Ascending aorta (tissue), 2 donors: ENCODE results near the gene MEGF11. TPM values are rescaled to one million over a fixed set of nuclear protein-coding genes. Genes with fewer than 3 reads are reported as not detected.

ENCODE experiments used
- DNase-seq, 2 donors: peaks; one replicate each; pipeline ENCODE4 v3.0.0-alpha.2; 2019; ENCODE audit warnings: low spot score in 2 of 2
- H3K27ac ChIP-seq, 2 donors: fragments of 200-600 bp; sonication (generic); one replicate each; pipeline ENCODE4 v1.5.1; 2016 to 2017; ENCODE audit warnings: mild to moderate bottlenecking in 1 of 2
- H3K27me3 ChIP-seq: fragments of 200-600 bp; sonication (generic); one replicate; pipeline ENCODE4 v1.5.1; 2017
- H3K36me3 ChIP-seq, 2 donors: fragments of 200-600 bp; sonication (generic); one replicate each; pipeline ENCODE4 v1.5.1; 2016
- H3K4me1 ChIP-seq, 2 donors: fragments of 200-600 bp; sonication (generic); one replicate each; pipeline ENCODE4 v1.5.1; 2016 to 2017; ENCODE audit warnings: mild to moderate bottlenecking in 1 of 2
- H3K4me3 ChIP-seq, 2 donors: fragments of 200-600 bp; sonication (generic); one replicate each; pipeline ENCODE4 v1.5.1; 2016 to 2017; ENCODE audit warnings: mild to moderate bottlenecking in 1 of 2
- H3K9me3 ChIP-seq, 2 donors: fragments of 200-600 bp; sonication (generic); one replicate each; pipeline ENCODE4 v1.5.1; 2016
- intact Hi-C: fragments of 100-400 bp; cut with DNase I; formaldehyde crosslinking; loops from one replicate; pipeline ENCODE4 v1.15.1; 2023
- total RNA-seq: library from RNA; depleted of rRNA; stranded (reverse); fragments of >200 nt; gene quantifications from one replicate; pipeline ENCODE4 v1.1.0, GENCODE V29; 2016
- TF ChIP-seq, protein P1 (sequence below), 3 experiments: fragments of 200-600 bp in 2 of 3; fragments of 450-650 bp in 1 of 3; sonication (generic) in 2 of 3; IDR thresholded peaks; one replicate each; pipeline ENCODE4 v1.5.1; 2016 to 2019; ENCODE audit warnings: antibody characterized with exemption in 3 of 3, mild to moderate bottlenecking in 1 of 3, moderate library complexity in 1 of 3

The MEGF11 gene
- total RNA-seq, 1 donor from 2014 or later: not detected

GRCh38 chr15:66136948-66137347 lies 116.6 kb downstream of the MEGF11 start:
- no peaks in the 10 kb centered on the region for H3K4me1 ChIP-seq
- H3K4me3 ChIP-seq: no peak overlapping the region
- no peaks in the 10 kb centered on the region for H3K27me3 ChIP-seq
- no peaks in the 10 kb centered on the region for H3K36me3 ChIP-seq
- intact Hi-C loops: no loop called here
- H3K27ac ChIP-seq: no peak overlapping the region
- DNase-seq: no peak
- H3K9me3 ChIP-seq: no peaks in the 10 kb centered on the region
- TF ChIP-seq, protein P1, sequence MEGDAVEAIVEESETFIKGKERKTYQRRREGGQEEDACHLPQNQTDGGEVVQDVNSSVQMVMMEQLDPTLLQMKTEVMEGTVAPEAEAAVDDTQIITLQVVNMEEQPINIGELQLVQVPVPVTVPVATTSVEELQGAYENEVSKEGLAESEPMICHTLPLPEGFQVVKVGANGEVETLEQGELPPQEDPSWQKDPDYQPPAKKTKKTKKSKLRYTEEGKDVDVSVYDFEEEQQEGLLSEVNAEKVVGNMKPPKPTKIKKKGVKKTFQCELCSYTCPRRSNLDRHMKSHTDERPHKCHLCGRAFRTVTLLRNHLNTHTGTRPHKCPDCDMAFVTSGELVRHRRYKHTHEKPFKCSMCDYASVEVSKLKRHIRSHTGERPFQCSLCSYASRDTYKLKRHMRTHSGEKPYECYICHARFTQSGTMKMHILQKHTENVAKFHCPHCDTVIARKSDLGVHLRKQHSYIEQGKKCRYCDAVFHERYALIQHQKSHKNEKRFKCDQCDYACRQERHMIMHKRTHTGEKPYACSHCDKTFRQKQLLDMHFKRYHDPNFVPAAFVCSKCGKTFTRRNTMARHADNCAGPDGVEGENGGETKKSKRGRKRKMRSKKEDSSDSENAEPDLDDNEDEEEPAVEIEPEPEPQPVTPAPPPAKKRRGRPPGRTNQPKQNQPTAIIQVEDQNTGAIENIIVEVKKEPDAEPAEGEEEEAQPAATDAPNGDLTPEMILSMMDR (IDR thresholded peaks at IDR 0.05): no peak

GRCh38 chr15:66135664-66136063 lies 117.9 kb downstream of the MEGF11 start:
- Histone ChIP-seq H3K27me3 (no peaks in the 10 kb centered on the region), H3K36me3 (no peaks in the 10 kb centered on the region), H3K4me1 (no peaks in the 10 kb centered on the region), H3K4me3 (no peak overlapping the region), H3K27ac (no peak overlapping the region), H3K9me3 (no peaks in the 10 kb centered on the region)
- TF ChIP-seq, protein P1 (IDR thresholded peaks at IDR 0.05): no peak
- intact Hi-C loops: no loop called here
- no peak for DNase-seq

DNA sequence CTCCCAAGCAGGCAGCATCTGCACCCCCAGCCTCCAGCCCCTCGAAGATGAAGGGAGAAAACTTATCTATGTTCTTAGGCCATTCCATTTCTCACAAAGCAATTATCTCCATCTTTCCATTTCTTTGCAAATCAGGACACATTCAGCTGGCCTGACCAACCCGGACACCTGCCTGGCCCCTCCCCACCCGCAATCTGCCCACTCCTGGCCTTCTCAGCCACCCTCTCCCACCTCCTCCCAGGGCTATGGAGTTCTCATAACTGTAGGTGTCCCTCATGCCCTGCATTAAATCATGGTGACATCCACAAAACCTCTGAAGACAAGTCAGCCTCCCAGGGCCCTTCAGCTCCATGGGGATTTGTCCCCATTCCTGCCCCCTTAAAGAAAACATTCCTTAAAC lies 119.3 kb downstream of the MEGF11 start:
- Histone ChIP-seq H3K36me3 (no peaks in the 10 kb centered on the region), H3K4me1 (no peaks in the 10 kb centered on the region), H3K4me3 (no peak overlapping the region), H3K27me3 (no peaks in the 10 kb centered on the region), H3K27ac (no peak overlapping the region), H3K9me3 (no peaks in the 10 kb centered on the region)
- intact Hi-C loops: no loop called here
- TF ChIP-seq, protein P1 (IDR thresholded peaks at IDR 0.05): no peak
- no peak for DNase-seq

DNA sequence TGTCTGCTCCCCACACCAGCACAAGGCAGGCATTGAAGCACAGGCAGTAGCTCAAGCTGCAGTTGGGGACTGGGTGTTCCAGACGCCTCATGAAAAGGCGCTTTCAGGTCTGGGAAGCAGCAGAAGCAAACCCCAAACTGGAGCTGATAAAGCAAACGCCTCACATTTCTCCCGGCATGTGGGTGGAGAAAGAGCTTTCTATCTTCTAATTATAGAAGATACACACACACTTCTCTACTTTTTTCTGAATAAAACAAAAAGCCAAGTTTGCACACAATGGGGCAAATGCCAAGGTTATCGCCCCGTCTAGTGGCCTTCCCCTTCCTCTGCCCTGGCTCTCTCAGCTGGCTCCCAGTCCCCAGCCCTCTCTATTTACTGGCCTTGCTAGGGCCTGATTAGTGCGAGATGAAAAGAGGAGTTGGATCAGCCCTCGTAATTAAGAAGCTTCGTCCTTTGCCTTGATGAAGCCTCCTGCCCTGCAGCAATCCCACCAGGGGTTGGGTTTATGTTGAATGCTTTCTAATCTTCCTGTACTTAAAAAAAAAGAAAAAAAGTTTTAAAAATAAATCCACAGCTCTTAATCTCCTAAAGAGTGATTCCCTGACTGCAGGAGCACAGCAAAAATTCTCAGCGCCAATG lies 120.2 kb downstream of the MEGF11 start:
- Histone ChIP-seq H3K4me3 (no peak overlapping the region), H3K4me1 (no peaks in the 10 kb centered on the region), H3K9me3 (no peaks in the 10 kb centered on the region), H3K36me3 (no peaks in the 10 kb centered on the region), H3K27me3 (no peaks in the 10 kb centered on the region), H3K27ac (no peak overlapping the region)
- no peak for DNase-seq
- TF ChIP-seq, protein P1 (IDR thresholded peaks at IDR 0.05): no peak
- intact Hi-C loops: no loop called here

DNA sequence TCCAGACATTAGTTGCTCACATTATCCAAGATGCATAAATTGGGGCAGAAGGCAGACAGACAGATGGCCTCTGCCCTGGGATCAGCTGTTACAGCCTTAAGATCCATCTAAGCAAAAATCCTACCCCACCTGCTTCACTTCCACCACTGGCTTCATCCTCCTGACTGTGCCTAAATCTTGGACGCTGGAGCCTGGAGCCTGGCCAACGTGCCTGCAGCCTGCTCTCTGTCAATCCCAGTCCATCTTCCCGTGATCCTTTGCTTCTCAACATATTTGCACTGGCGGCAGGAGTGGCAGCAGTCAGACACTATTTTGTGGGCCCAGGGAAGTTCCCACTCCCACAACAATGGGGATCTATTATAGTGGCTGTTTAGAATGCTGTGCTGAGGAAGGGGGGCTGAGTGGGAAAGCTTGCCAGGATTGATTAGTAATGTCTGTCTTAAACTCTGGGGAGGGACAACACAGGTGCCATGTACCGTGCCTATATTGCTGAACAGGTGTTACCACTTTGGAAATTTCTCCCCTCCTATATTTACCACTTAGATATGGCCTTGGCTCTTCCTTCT lies 121.2 kb downstream of the MEGF11 start:
- Histone ChIP-seq H3K9me3 (no peaks in the 10 kb centered on the region), H3K4me1 (no peaks in the 10 kb centered on the region), H3K4me3 (no peak overlapping the region), H3K36me3 (no peaks in the 10 kb centered on the region), H3K27me3 (no peaks in the 10 kb centered on the region), H3K27ac (no peak overlapping the region)
- no peak for DNase-seq
- intact Hi-C loops: no loop called here
- TF ChIP-seq, protein P1 (IDR thresholded peaks at IDR 0.05): no peak
